CD4-positive, CD25-positive, alpha-beta regulatory T cell (primary cell): ENCODE results near the gene CCDC12. TPM values are rescaled to one million over a fixed set of nuclear protein-coding genes. Genes with fewer than 3 reads are reported as not detected.
"Not testable (repeated sequence)": the region's sequence is repeated elsewhere in the genome, so short reads cannot be mapped to it uniquely, and the experiment has no call there.

Experiments used
- ATAC-seq, 2 donors: fragments of 150-1000 bp; cut with Tn5 transposase; one replicate each; pipeline ENCODE4 v1.10.0; 2021; ENCODE audit warnings: low read depth in 2 of 2, moderate number of reproducible peaks in 2 of 2, moderate library complexity in 1 of 2
- DNase-seq, 3 donors: peaks; one replicate each; pipeline versions ENCODE4 v3.0.0 to v3.0.0-alpha.2; 2012 to 2022; ENCODE audit warnings: mixed read lengths in 1 of 3
- H3K27ac ChIP-seq: one replicate; pipeline ENCODE4 v1.7.0; 2013; ENCODE audit warnings: mild to moderate bottlenecking, low read length; ENCODE audit not compliant: insufficient read depth, poor library complexity, severe bottlenecking
- H3K27me3 ChIP-seq: one replicate; pipeline ENCODE4 v1.7.0; 2013; ENCODE audit warnings: low read length; ENCODE audit not compliant: control insufficient read depth, insufficient read depth
- H3K36me3 ChIP-seq: one replicate; pipeline ENCODE4 v1.7.0; 2013; ENCODE audit warnings: mild to moderate bottlenecking, low read length, moderate library complexity; ENCODE audit not compliant: control insufficient read depth, insufficient read depth
- H3K4me1 ChIP-seq: 2 replicates; pipeline ENCODE4 v1.7.0; 2013; ENCODE audit warnings: mild to moderate bottlenecking, low read length; ENCODE audit not compliant: insufficient read depth, control insufficient read depth, poor library complexity, severe bottlenecking
- H3K4me3 ChIP-seq: one replicate; pipeline ENCODE4 v1.7.0; 2013; ENCODE audit warnings: low read depth, mild to moderate bottlenecking, low read length, moderate library complexity
- H3K9me3 ChIP-seq, 2 experiments: 1 replicate in 1 of 2; 2 replicates in 1 of 2; pipeline ENCODE4 v1.7.0; 2013; ENCODE audit warnings: low read length in 2 of 2, mild to moderate bottlenecking in 1 of 2, moderate library complexity in 1 of 2; ENCODE audit not compliant: control insufficient read depth in 2 of 2
- H3K27ac Mint-ChIP-seq, 3 donors: one replicate each; pipeline ENCODE4 v1.8.0; 2020 to 2022; ENCODE audit warnings: mild to moderate bottlenecking in 3 of 3, mixed read lengths in 3 of 3, moderate library complexity in 2 of 3
- H3K27me3 Mint-ChIP-seq: one replicate; pipeline ENCODE4 v1.8.0; 2022; ENCODE audit warnings: mild to moderate bottlenecking, mixed read lengths
- H3K36me3 Mint-ChIP-seq: one replicate; pipeline ENCODE4 v1.8.0; 2020; ENCODE audit warnings: mixed read lengths
- H3K4me1 Mint-ChIP-seq, 4 donors: one replicate each; pipeline ENCODE4 v1.8.0; 2020 to 2022; ENCODE audit warnings: mixed read lengths in 4 of 4, mild to moderate bottlenecking in 1 of 4
- H3K4me3 Mint-ChIP-seq, 4 donors: one replicate each; pipeline ENCODE4 v1.8.0; 2020 to 2022; ENCODE audit warnings: mild to moderate bottlenecking in 4 of 4, mixed read lengths in 4 of 4, moderate library complexity in 3 of 4
- H3K9me3 Mint-ChIP-seq, 7 donors: one replicate each; pipeline ENCODE4 v1.8.0; 2020 to 2022; ENCODE audit warnings: mixed read lengths in 7 of 7, mild to moderate bottlenecking in 3 of 7, moderate library complexity in 2 of 7
- polyA plus RNA-seq, 4 donors: library from polyadenylated mRNA; unstranded; fragments of 300-500 nt; fragmentation: Illumina TruSeq; gene quantifications; one replicate each; pipeline ENCODE4 v1.2.3, GENCODE V29; 2021
- total RNA-seq: library from RNA; stranded (reverse); gene quantifications from one replicate; pipeline ENCODE4 v1.2.3, GENCODE V29; 2022

CCDC12 gene
- total and polyA plus RNA-seq, 5 donors from 2014 or later: 71.8 to 116 (median 104) TPM

DNA sequence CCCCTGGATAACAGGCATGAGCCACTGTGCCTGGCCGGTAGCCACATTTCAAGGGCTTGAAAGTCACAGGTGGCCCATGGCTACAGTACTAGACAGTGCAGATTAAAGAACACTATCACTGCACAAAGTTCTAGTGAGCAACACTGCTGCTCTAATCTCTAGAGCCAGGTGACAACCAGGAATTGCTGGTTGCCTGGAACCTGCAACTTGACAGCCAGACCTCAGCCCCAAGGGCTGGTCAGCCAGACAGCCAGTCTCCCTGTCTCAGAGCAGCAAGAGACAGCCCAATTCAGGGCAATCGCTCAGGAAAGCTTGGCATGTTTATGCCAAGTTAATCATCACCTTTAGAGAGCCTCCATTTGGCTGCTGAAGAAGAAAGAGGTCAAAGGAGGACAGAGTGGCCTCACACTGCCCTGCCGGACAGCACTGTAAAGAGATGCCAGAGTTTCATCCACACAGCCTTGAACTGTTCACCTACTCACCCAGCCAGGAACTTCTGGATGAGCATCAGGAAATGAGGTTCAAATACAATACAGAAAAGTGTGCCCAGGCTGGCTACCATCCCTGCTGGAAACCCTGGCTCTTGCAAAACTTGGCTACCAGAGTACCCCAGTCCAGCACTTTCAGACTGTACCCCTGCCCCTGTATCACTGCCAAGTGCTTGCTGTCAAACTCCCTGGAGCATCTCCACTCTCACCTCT, 6.0 kb downstream of the CCDC12 start:
- no peaks in the 10 kb centered on the region for H3K9me3 ChIP-seq
- Mint-ChIP-seq H3K4me3 (peak overlapping the region; percentile 4 to 81 (median 58)), H3K36me3 (peaks cover 35% of the 10 kb centered on the region), H3K4me1 (peaks cover 28 to 92% (median 73%) of the 10 kb centered on the region in 4 donors), H3K9me3 (no peaks in the 10 kb centered on the region), H3K27ac (peak overlapping the region in 2 of 3 donors; percentile 42 to 87), H3K27me3 (no peaks in the 10 kb centered on the region)
- DNase-seq: no peak
- no peak overlapping the region for H3K27ac ChIP-seq
- peaks cover 4% of the 10 kb centered on the region for H3K36me3 ChIP-seq
- H3K4me3 ChIP-seq: peak overlapping the region; percentile 49
- peaks cover 86% of the 10 kb centered on the region for H3K4me1 ChIP-seq
- H3K27me3 ChIP-seq: no peaks in the 10 kb centered on the region
- no peak for ATAC-seq

DNA sequence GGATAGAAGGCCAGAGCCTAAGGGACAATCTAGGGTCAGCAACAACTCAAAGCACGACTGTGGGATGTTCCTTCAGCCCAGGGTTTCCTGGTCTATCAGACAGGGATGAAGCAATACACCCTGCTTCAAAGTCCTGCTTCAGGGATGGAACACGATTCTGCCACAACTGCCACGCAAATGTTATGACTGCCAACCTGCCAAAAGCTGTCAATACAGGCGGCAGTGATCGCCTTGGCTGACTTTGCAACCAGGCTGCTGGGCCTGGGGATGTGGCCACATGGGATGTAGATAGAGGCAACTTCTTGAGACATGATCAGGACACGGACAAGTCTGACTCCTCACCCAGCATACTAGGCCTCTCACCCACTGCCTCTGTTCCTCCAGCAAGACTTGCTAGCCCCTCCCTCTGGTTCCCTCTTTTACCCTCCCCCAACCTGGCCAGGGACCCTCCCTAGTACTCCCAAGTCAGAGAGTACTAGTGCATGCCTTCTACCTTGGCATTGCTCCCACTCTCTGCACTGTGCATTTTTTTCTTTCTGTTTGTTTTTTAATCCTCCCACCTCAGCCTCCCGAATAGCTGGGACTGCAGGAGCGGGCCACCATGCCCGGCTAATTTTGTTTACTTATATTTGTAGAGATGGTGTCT, 7.6 kb downstream of the CCDC12 start:
- no peak for DNase-seq
- peak overlapping the region in 1 of 4 donors; percentile 36 for H3K4me3 Mint-ChIP-seq
- Histone ChIP-seq H3K4me1 (peaks cover 77% of the 10 kb centered on the region), H3K36me3 (peaks cover 4% of the 10 kb centered on the region), H3K27me3 (no peaks in the 10 kb centered on the region), H3K4me3 (no peak overlapping the region), H3K9me3 (no peaks in the 10 kb centered on the region), H3K27ac (no peak overlapping the region)
- H3K27ac Mint-ChIP-seq: peak overlapping the region in 2 of 3 donors; percentile 32 to 42
- H3K9me3 Mint-ChIP-seq: no peaks in the 10 kb centered on the region
- ATAC-seq: no peak
- peaks cover 38% of the 10 kb centered on the region for H3K36me3 Mint-ChIP-seq
- H3K4me1 Mint-ChIP-seq: peaks cover 21 to 85% (median 65%) of the 10 kb centered on the region in 4 donors
- H3K27me3 Mint-ChIP-seq: no peaks in the 10 kb centered on the region

DNA sequence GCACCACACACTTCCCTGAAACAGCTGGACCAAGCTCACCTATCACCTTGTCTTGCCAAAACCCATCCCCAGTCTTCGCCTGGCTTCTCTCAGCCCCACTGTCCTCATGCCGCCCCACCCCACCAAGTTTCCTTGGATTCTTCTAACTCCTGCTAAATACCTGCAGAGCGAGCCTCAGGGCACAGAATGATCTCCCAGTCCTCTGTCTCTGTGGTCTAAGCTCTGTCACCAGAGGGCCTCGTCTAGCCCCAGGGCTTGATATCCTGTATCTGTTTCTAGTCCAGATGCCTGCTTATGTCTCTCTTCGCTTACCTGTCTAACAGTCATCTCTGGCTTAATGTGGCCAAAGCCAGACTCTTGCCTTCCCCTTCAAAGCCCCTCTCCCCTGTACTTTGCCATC, 9.7 kb downstream of the CCDC12 start:
- DNase-seq: no peak
- peak; percentile 47 to 54 for ATAC-seq
- H3K27ac Mint-ChIP-seq: peak overlapping the region; percentile 69 to 93 (median 73)
- H3K36me3 Mint-ChIP-seq: peaks cover 41% of the 10 kb centered on the region
- Histone ChIP-seq H3K36me3 (peaks cover 4% of the 10 kb centered on the region), H3K4me1 (peaks cover 72% of the 10 kb centered on the region), H3K27me3 (no peaks in the 10 kb centered on the region), H3K9me3 (no peaks in the 10 kb centered on the region), H3K4me3 (peak overlapping the region; percentile 2), H3K27ac (no peak overlapping the region)
- H3K4me1 Mint-ChIP-seq: peaks cover 20 to 85% (median 64%) of the 10 kb centered on the region in 4 donors
- H3K27me3 Mint-ChIP-seq: no peaks in the 10 kb centered on the region
- peak overlapping the region in 3 of 4 donors; percentile 22 to 80 (median 28) for H3K4me3 Mint-ChIP-seq
- H3K9me3 Mint-ChIP-seq: no peaks in the 10 kb centered on the region

DNA sequence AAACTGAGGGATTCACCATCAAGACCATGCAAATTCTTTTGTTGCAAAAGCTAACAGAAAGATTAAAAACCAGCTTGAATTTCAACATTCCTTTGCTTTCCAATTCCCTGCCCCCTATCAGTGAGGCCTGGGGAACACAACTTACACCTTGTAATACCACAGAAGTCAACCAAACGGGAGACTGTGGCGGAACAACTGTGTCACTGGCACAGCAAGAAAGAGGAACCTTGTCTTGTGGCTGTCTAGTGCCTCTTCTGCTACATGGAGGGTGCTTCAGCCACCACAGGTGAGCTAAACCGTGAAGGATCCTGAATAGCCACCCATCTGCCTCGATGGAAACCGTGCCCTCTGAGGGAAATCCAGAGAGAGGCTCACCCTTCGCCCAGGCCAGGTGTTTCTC, 11.4 kb downstream of the CCDC12 start:
- H3K4me1 ChIP-seq: peaks cover 72% of the 10 kb centered on the region
- H3K27ac Mint-ChIP-seq: peak overlapping the region in 2 of 3 donors; percentile 65
- H3K4me1 Mint-ChIP-seq: peaks cover 21 to 85% (median 66%) of the 10 kb centered on the region in 4 donors
- no peaks in the 10 kb centered on the region for H3K27me3 ChIP-seq
- H3K36me3 ChIP-seq: peaks cover 4% of the 10 kb centered on the region
- H3K4me3 Mint-ChIP-seq: peak overlapping the region in 1 of 4 donors; percentile 22
- peaks cover 36% of the 10 kb centered on the region for H3K36me3 Mint-ChIP-seq
- no peaks in the 10 kb centered on the region for H3K9me3 ChIP-seq
- H3K9me3 Mint-ChIP-seq: no peaks in the 10 kb centered on the region
- H3K27me3 Mint-ChIP-seq: no peaks in the 10 kb centered on the region
- ATAC-seq (no peak), DNase-seq (no peak)
- H3K4me3 ChIP-seq: no peak overlapping the region
- H3K27ac ChIP-seq: peak overlapping the region; percentile 5

DNA sequence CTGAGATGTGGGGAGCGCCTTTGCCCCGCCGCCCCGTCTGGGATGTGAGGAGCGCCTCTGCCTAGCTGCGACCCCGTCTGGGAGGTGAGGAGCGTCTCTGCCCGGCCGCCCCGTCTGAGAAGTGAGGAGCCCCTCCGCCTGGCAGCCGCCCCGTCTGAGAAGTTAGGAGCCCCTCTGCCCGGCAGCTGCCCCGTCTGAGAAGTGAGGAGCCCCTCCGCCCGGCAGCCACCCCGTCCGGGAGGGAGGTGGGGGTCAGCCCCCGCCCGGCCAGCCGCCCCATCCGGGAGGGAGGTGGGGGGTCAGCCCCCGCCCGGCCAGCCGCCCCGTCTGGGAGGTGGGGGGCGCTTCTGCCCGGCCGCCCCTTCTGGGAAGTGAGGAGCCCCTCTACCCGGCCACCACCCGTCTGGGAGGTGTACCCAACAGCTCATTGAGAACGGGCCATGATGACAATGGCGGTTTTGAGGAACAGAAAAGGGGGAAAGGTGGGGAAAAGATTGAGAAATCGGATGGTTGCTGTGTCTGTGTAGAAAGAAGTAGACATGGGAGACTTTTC, 12.4 kb downstream of the CCDC12 start:
- H3K36me3 ChIP-seq, H3K9me3 Mint-ChIP-seq, DNase-seq, H3K27ac Mint-ChIP-seq, ATAC-seq, H3K4me3 Mint-ChIP-seq, H3K27ac ChIP-seq, H3K27me3 ChIP-seq, H3K4me3 ChIP-seq, H3K9me3 ChIP-seq, H3K27me3 Mint-ChIP-seq: not testable (repeated sequence)
- peaks cover 76% of the 10 kb centered on the region for H3K4me1 ChIP-seq
- peaks cover 21 to 85% (median 67%) of the 10 kb centered on the region in 4 donors for H3K4me1 Mint-ChIP-seq
- peaks cover 32% of the 10 kb centered on the region for H3K36me3 Mint-ChIP-seq

DNA sequence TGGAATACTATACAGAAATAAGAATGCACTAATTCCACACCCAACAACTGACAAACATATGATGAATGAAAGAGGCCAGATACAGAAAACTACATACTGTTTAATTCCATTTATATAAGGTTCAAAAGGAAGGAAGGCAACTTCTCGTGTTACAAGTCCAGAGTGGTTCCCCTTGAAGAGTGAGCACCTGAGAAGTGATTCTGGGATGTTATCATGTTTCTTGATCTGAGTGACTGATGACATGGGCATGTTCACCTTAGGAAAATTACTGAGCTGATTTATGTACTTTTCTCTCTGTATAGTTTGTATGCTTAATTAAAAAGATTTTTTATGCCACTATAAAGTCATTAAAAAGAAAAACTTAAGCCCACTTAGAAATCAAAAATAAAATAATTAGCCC, 13.6 kb downstream of the CCDC12 start:
- Mint-ChIP-seq H3K9me3 (no peaks in the 10 kb centered on the region), H3K4me3 (peak overlapping the region in 1 of 4 donors; percentile 39), H3K4me1 (peaks cover 21 to 85% (median 68%) of the 10 kb centered on the region in 4 donors), H3K27ac (peak overlapping the region in 1 of 3 donors; percentile 0), H3K36me3 (peaks cover 30% of the 10 kb centered on the region), H3K27me3 (no peaks in the 10 kb centered on the region)
- no peak overlapping the region for H3K27ac ChIP-seq
- ATAC-seq: no peak
- DNase-seq: no peak
- H3K36me3 ChIP-seq: peaks cover 4% of the 10 kb centered on the region
- H3K4me3 ChIP-seq: no peak overlapping the region
- no peaks in the 10 kb centered on the region for H3K27me3 ChIP-seq
- H3K9me3 ChIP-seq: no peaks in the 10 kb centered on the region
- H3K4me1 ChIP-seq: peaks cover 74% of the 10 kb centered on the region

DNA sequence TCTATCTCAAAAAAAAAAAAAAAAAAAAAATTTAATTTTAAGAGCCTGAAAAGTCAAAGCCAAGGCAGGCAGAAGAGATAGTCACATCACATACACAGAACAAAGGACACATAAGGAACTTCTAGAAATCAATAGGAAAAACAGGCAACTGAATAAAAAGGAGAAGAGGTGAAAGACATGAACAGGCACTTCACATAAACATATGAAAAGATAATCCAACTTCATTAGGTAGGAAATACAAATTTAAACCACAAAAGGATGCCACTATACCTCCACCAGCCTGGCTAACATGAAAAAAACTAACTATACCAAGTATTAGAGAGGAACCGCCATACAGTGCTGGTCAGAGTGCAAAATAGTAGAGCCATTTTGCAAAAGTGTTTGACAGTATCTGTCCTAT, 14.1 kb downstream of the CCDC12 start:
- DNase-seq: no peak
- peak overlapping the region in 2 of 3 donors; percentile 0 to 52 for H3K27ac Mint-ChIP-seq
- peaks cover 21 to 84% (median 67%) of the 10 kb centered on the region in 4 donors for H3K4me1 Mint-ChIP-seq
- peaks cover 70% of the 10 kb centered on the region for H3K4me1 ChIP-seq
- peak overlapping the region; percentile 1 for H3K27ac ChIP-seq
- peaks cover 2% of the 10 kb centered on the region for H3K36me3 ChIP-seq
- H3K4me3 ChIP-seq: no peak overlapping the region
- H3K4me3 Mint-ChIP-seq: peak overlapping the region in 2 of 4 donors; percentile 8 to 39
- no peaks in the 10 kb centered on the region for H3K27me3 Mint-ChIP-seq
- H3K36me3 Mint-ChIP-seq: peaks cover 27% of the 10 kb centered on the region
- H3K27me3 ChIP-seq: no peaks in the 10 kb centered on the region
- H3K9me3 Mint-ChIP-seq: no peaks in the 10 kb centered on the region
- no peak for ATAC-seq
- H3K9me3 ChIP-seq: no peaks in the 10 kb centered on the region
